ENCODE measurements around the gene SCARB1.

The SCARB1 gene

GRCh38 chr12:124745465-124745890 lies 118.2 kb downstream of the SCARB1 start:
- no peak for DNase-seq

- DNase-seq, result no peak
These were observed 118.8 kb downstream of the SCARB1 start for GRCh38 chr12:124744659-124745464.

GRCh38 chr12:124744273-124744640 lies 119.4 kb downstream of the SCARB1 start:
- no peak for DNase-seq

- no peak for DNase-seq
These were observed 120.0 kb downstream of the SCARB1 start for GRCh38 chr12:124743479-124744272.

GRCh38 chr12:124742678-124743077 lies 121.0 kb downstream of the SCARB1 start:
- no peak for DNase-seq

GRCh38 chr12:124742111-124742510 lies 121.6 kb downstream of the SCARB1 start:
- DNase-seq, result no peak

- no peak for DNase-seq
These were observed 122.5 kb downstream of the SCARB1 start for GRCh38 chr12:124741211-124741610.

- peak; percentile 88 to 94 (median 92) for DNase-seq
These were observed 123.0 kb downstream of the SCARB1 start for GRCh38 chr12:124740691-124741137.

GRCh38 chr12:124739953-124740561 lies 123.6 kb downstream of the SCARB1 start:
- peak in 2 of 4 experiments; percentile 29 to 66 for DNase-seq

- DNase-seq, result no peak
These were observed 124.8 kb downstream of the SCARB1 start for GRCh38 chr12:124738636-124739467.

- DNase-seq, result no peak
These were observed 125.7 kb downstream of the SCARB1 start for GRCh38 chr12:124737772-124738635.

- DNase-seq, result peak; percentile 56 to 79 (median 73)
These were observed 126.6 kb downstream of the SCARB1 start for GRCh38 chr12:124737040-124737419.

- DNase-seq, result peak in 2 of 4 experiments; percentile 26 to 32
These were observed 127.3 kb downstream of the SCARB1 start for GRCh38 chr12:124736115-124737039.

GRCh38 chr12:124734224-124734788 lies 129.4 kb downstream of the SCARB1 start:
- DNase-seq, result peak; percentile 93 to 97 (median 96)

GRCh38 chr12:124733086-124733485 lies 130.6 kb downstream of the SCARB1 start:
- DNase-seq, result no peak

- no peak for DNase-seq
These were observed 131.2 kb downstream of the SCARB1 start for GRCh38 chr12:124732275-124733075.

- no peak for DNase-seq
These were observed 131.8 kb downstream of the SCARB1 start for GRCh38 chr12:124731869-124732268.

- no peak for DNase-seq
These were observed 133.2 kb downstream of the SCARB1 start for GRCh38 chr12:124730455-124730932.

- no peak for DNase-seq
These were observed 135.7 kb downstream of the SCARB1 start for GRCh38 chr12:124727922-124728321.

Data from suppressor macrophage (primary cell).